GM12878 (cell line): ENCODE data around the gene TNP1. TPM values are rescaled to one million over a fixed set of nuclear protein-coding genes. Genes with fewer than 3 reads are reported as not detected.

Experiments used
- ATAC-seq: fragments of 200-7000 bp; cut with Tn5 transposase; 3 replicates; pipeline ENCODE4 v1.9.1; 2020; ENCODE audit warnings: mild to moderate bottlenecking, moderate library complexity
- BruUV-seq: library from RNA; stranded (reverse); fragments of 400-500 nt; replicated peaks from 2 replicates; lab custom pipeline; 2021; lab: Mats Ljungman, UMichigan
- CTCF ChIA-PET: fragments of 300-600 bp; sonication (Branson Sonifier 250); formaldehyde crosslinking; extraction: SDS; loops from one replicate; lab custom pipeline; 2021; ENCODE audit warnings: inconsistent platforms; lab: Yijun Ruan, JAX
- POLR2A ChIA-PET: fragments of 350-600 bp; formaldehyde crosslinking; extraction: SDS; loops from one replicate; lab custom pipeline; 2021; ENCODE audit warnings: inconsistent platforms; lab: Charles Lee
- RAD21 ChIA-PET: fragments of 300-600 bp; sonication (Branson Sonifier 250); formaldehyde crosslinking; loops from one replicate; lab custom pipeline; 2023; ENCODE audit warnings: antibody characterized with exemption; ENCODE audit not compliant: unreplicated experiment; lab: Charles Lee
- SMC1A ChIA-PET: fragments of 300-600 bp; sonication (Branson Sonifier 250); formaldehyde crosslinking; loops from one replicate; lab custom pipeline; 2023; ENCODE audit not compliant: unreplicated experiment, uncharacterized antibody; lab: Charles Lee
- DNase-seq: peaks from one replicate; pipeline ENCODE4 v3.0.0-alpha.2; 2011; ENCODE audit warnings: low read depth, low spot score
- FAIRE-seq: peaks from 3 replicates; lab custom pipeline; 2011; peaks lifted over from hg19 to GRCh38; lab: Jason Lieb, UNC
- H2AFZ ChIP-seq: 2 replicates; pipeline ENCODE4 v1.6.0; 2011; ENCODE audit warnings: low read depth, low read length, control low read depth; ENCODE audit not compliant: control insufficient read depth
- H3K27ac ChIP-seq: 2 replicates; pipeline ENCODE4 v1.5.1; 2011; ENCODE audit warnings: control low read depth; ENCODE audit not compliant: control insufficient read depth, insufficient read depth
- H3K27me3 ChIP-seq, 2 experiments: replicated peaks in 1 of 2; 2 replicates each; pipeline versions ENCODE4 v1.6.0 to v1.6.1; 2011; ENCODE audit warnings: low read length in 1 of 2; ENCODE audit not compliant: control insufficient read depth in 2 of 2, insufficient read depth in 2 of 2
- H3K36me3 ChIP-seq, 2 experiments: 2 replicates each; pipeline ENCODE4 v1.5.1; 2011; ENCODE audit warnings: low read length in 1 of 2; ENCODE audit not compliant: control insufficient read depth in 2 of 2, insufficient read depth in 2 of 2
- H3K4me1 ChIP-seq: 2 replicates; pipeline ENCODE4 v1.6.1; 2011; ENCODE audit warnings: mild to moderate bottlenecking, low read length, moderate library complexity, mixed read lengths; ENCODE audit not compliant: control insufficient read depth, insufficient read depth
- H3K4me2 ChIP-seq: 2 replicates; pipeline ENCODE4 v1.6.0; 2011; ENCODE audit warnings: control low read depth; ENCODE audit not compliant: control insufficient read depth, insufficient read depth
- H3K4me3 ChIP-seq: fragments of 200-600 bp; sonication (generic); 2 replicates; pipeline ENCODE4 v1.5.1; 2016
- H3K79me2 ChIP-seq: 2 replicates; pipeline ENCODE4 v1.6.0; 2011; ENCODE audit warnings: low read length; ENCODE audit not compliant: control insufficient read depth, insufficient read depth
- H3K9ac ChIP-seq: 2 replicates; pipeline ENCODE4 v1.8.0; 2011; ENCODE audit warnings: low read length, control low read depth, mixed read lengths; ENCODE audit not compliant: control insufficient read depth, insufficient read depth
- H3K9me3 ChIP-seq: replicated peaks from 3 replicates; pipeline ENCODE4 v1.5.1; 2011; ENCODE audit warnings: mild to moderate bottlenecking, low read length; ENCODE audit not compliant: control insufficient read depth, insufficient read depth
- H4K20me1 ChIP-seq: 2 replicates; pipeline ENCODE4 v1.6.0; 2011; ENCODE audit not compliant: control insufficient read depth, insufficient read depth
- ATF7 ChIP-seq: fragments of 450-650 bp; IDR thresholded peaks from 2 replicates; pipeline ENCODE4 v1.6.1; 2016; ENCODE audit warnings: low read depth, mild to moderate bottlenecking
- CBX3 ChIP-seq: fragments of 200-600 bp; sonication (generic); IDR thresholded peaks from 2 replicates; pipeline ENCODE4 v1.6.1; 2016; ENCODE audit warnings: low read depth, borderline replicate concordance
- CBX5 ChIP-seq: sonication (generic); IDR thresholded peaks from 2 replicates; pipeline ENCODE4 v1.6.1; 2016; ENCODE audit warnings: low read depth, moderate library complexity, mild to moderate bottlenecking, inconsistent platforms
- CEBPZ ChIP-seq: fragments of 150-350 bp; IDR thresholded peaks from 2 replicates; pipeline ENCODE4 v1.6.1; 2016; ENCODE audit warnings: low read depth, low read length
- EGR1 ChIP-seq, 2 experiments: IDR thresholded peaks; 1 replicate in 1 of 2; 2 replicates in 1 of 2; pipeline ENCODE4 v1.6.1; 2011 to 2012; ENCODE audit warnings: low read depth in 2 of 2, low read length in 2 of 2, borderline replicate concordance in 1 of 2, mild to moderate bottlenecking in 1 of 2, moderate library complexity in 1 of 2
- IKZF1 ChIP-seq: fragments of 450-650 bp; conservative IDR thresholded peaks from 2 replicates; pipeline ENCODE4 v1.6.1; 2017; ENCODE audit warnings: antibody characterized with exemption, mild to moderate bottlenecking
- MYB ChIP-seq: fragments of 150-350 bp; IDR thresholded peaks from 2 replicates; pipeline ENCODE4 v1.6.1; 2014; ENCODE audit warnings: mild to moderate bottlenecking, low read depth, low read length, borderline replicate concordance
- POLR2AphosphoS2 ChIP-seq: IDR thresholded peaks from 2 replicates; pipeline ENCODE4 v1.6.1; 2011; ENCODE audit warnings: low read depth, mild to moderate bottlenecking, low read length, improper control_type of control experiment, moderate library complexity
- REST ChIP-seq: IDR thresholded peaks from 2 replicates; pipeline ENCODE4 v1.6.1; 2012; ENCODE audit warnings: mild to moderate bottlenecking, low read depth, low read length
- RUNX3 ChIP-seq: IDR thresholded peaks from 2 replicates; pipeline ENCODE4 v1.6.1; 2012; ENCODE audit warnings: low read length, inconsistent platforms
- SKIL ChIP-seq: fragments of 450-650 bp; IDR thresholded peaks from 2 replicates; pipeline ENCODE4 v1.6.1; 2017; ENCODE audit warnings: mild to moderate bottlenecking, low read depth, inconsistent platforms; ENCODE audit not compliant: poor library complexity, severe bottlenecking
- SMARCA5 ChIP-seq: fragments of 450-650 bp; IDR thresholded peaks from 2 replicates; pipeline ENCODE4 v1.6.1; 2017; ENCODE audit warnings: mild to moderate bottlenecking
- SREBF2 ChIP-seq: IDR thresholded peaks from 2 replicates; pipeline ENCODE4 v1.6.1; 2012; ENCODE audit warnings: mild to moderate bottlenecking, low read length
- STAT3 ChIP-seq: IDR thresholded peaks from 2 replicates; pipeline ENCODE4 v1.6.1; 2011; ENCODE audit warnings: low read depth, low read length, improper control_type of control experiment
- USF2 ChIP-seq: IDR thresholded peaks from 2 replicates; pipeline ENCODE4 v1.6.1; 2011; ENCODE audit warnings: low read depth, low read length, improper control_type of control experiment, borderline replicate concordance
- in situ Hi-C: fragments of 300-500 bp; cut with MboI; formaldehyde crosslinking; loops from 9 replicates; pipeline ENCODE4 v1.14.3; 2018; ENCODE audit warnings: mixed read lengths
- intact Hi-C: fragments of 100-400 bp; cut with micrococcal nuclease; formaldehyde crosslinking; loops from one replicate; pipeline ENCODE4 v1.14.2; 2022; ENCODE audit not compliant: unreplicated experiment
- polyA plus RNA-seq, 11 experiments: library from polyadenylated mRNA; depleted of rRNA in 4 of 11; unstranded in 6 of 11; stranded (reverse) in 5 of 11; fragments of >200 nt; fragmentation: Nextera tagmentation in 4 of 11; fragmentation: Illumina TruSeq in 1 of 11; extraction: Ambion mirVana in 4 of 11; extraction: Trizol in 1 of 11; gene quantifications; 1 replicate in 1 of 11; 2 replicates in 10 of 11; pipeline versions ENCODE4 v1.2.1 to v1.2.3, GENCODE V29; 2011 to 2016; ENCODE audit warnings: inconsistent platforms in 2 of 11, missing spikeins in 2 of 11, low read depth in 1 of 11
- total RNA-seq, 4 experiments: library from RNA; depleted of rRNA in 3 of 4; stranded (reverse); fragments of >200 nt in 3 of 4; fragmentation: Illumina TruSeq in 1 of 4; extraction: Trizol in 1 of 4; gene quantifications; 2 replicates each; pipeline versions ENCODE4 v1.2.1 to v1.2.3, GENCODE V29; 2013 to 2021

Gene TNP1
- total and polyA plus RNA-seq, 10 of the 15 experiments (the other 5 are each of a cell fraction or from before 2014, with no cell fraction given) = not detected

- Histone ChIP-seq H4K20me1 (no peaks in the 10 kb centered on the region), H3K9me3 (no peaks in the 10 kb centered on the region; the same call in 2 of the 3 replicates), H3K4me3 (no peak overlapping the region), H3K79me2 (no peaks in the 10 kb centered on the region), H3K4me1 (no peaks in the 10 kb centered on the region), H2AFZ (no peak overlapping the region), H3K27me3 (peaks cover 0 to 2% of the 10 kb centered on the region in 2 experiments; a peak in 1 of 4 replicates), H3K36me3 (no peaks in the 10 kb centered on the region), H3K27ac (no peak overlapping the region), H3K4me2 (no peak overlapping the region), H3K9ac (no peak overlapping the region)
- ChIA-PET POLR2A (no interaction called here), SMC1A (no interaction called here), CTCF (no interaction called here), RAD21 (no interaction called here)
- FAIRE-seq (no peak), ATAC-seq (no peak), DNase-seq (no peak)
- no TSS peak for BruUV-seq
- in situ Hi-C loops = no loop called here
- intact Hi-C loops = no loop called here
- no peak for TF ChIP-seq SREBF2
- TF ChIP-seq CBX3 = no peak
- TF ChIP-seq SKIL = no peak
- no peak for TF ChIP-seq REST
- no peak for TF ChIP-seq EGR1 (IDR thresholded peaks at IDR 0.05; ENCODE audit: borderline replicate concordance in 1 of 2, low read depth in 2 of 2, low read length in 2 of 2)
- TF ChIP-seq CBX5 = no peak
- no peak for TF ChIP-seq SMARCA5
- TF ChIP-seq POLR2AphosphoS2 = no peak
- no peak for TF ChIP-seq STAT3
- TF ChIP-seq USF2 = no peak
- TF ChIP-seq IKZF1 = no peak
- TF ChIP-seq ATF7 = no peak
- no peak for TF ChIP-seq RUNX3
- no peak for TF ChIP-seq MYB
- TF ChIP-seq CEBPZ = no peak
These were observed 40.5 kb upstream of the TNP1 start for GRCh38 chr2:216900406-216900805.
